Peyer's patch (tissue), 4 donors: ENCODE data around the gene MCF2. TPM values are rescaled to one million over a fixed set of nuclear protein-coding genes. Genes with fewer than 3 reads are reported as not detected.

ENCODE experiments used
- DNase-seq, 3 donors: peaks; one replicate each; pipeline ENCODE4 v3.0.0-alpha.2; 2017 to 2019
- H3K27ac ChIP-seq, 4 donors: fragments of 200-600 bp; sonication (generic); one replicate each; pipeline ENCODE4 v1.5.1; 2016 to 2019
- H3K27me3 ChIP-seq, 2 donors: fragments of 200-600 bp; sonication (generic); one replicate each; pipeline ENCODE4 v1.5.1; 2019
- H3K36me3 ChIP-seq, 3 donors: fragments of 200-600 bp; sonication (generic); one replicate each; pipeline ENCODE4 v1.5.1; 2016 to 2019
- H3K4me1 ChIP-seq, 4 donors: fragments of 200-600 bp; sonication (generic); one replicate each; pipeline ENCODE4 v1.5.1; 2016 to 2019
- H3K4me3 ChIP-seq, 4 donors: fragments of 200-600 bp; sonication (generic); 1 replicate in 3 of 4; 2 replicates in 1 of 4; pipeline ENCODE4 v1.5.1; 2016 to 2019; ENCODE audit warnings: mild to moderate bottlenecking in 1 of 4
- H3K9me3 ChIP-seq, 4 donors: fragments of 200-600 bp; sonication (generic); one replicate each; pipeline ENCODE4 v1.5.1; 2016 to 2019; ENCODE audit warnings: mild to moderate bottlenecking in 1 of 4
- POLR2A ChIP-seq, 2 donors: fragments of 450-650 bp; IDR thresholded peaks; one replicate each; pipeline ENCODE4 v1.5.1; 2017; ENCODE audit warnings: antibody characterized with exemption in 2 of 2, mild to moderate bottlenecking in 2 of 2, moderate library complexity in 2 of 2
- small RNA-seq, 2 donors: library from RNA; depleted of rRNA; stranded (forward); fragments of <200 nt; gene quantifications; one replicate each; pipeline ENCODE3, GENCODE V24; 2016
- total RNA-seq, 4 donors: library from RNA; depleted of rRNA; stranded (reverse); fragments of >200 nt; gene quantifications; one replicate each; pipeline ENCODE4 v1.1.0, GENCODE V29; 2016
- TF ChIP-seq, protein P1 (sequence below), 6 experiments: fragments of 450-650 bp in 4 of 6; fragments of 200-600 bp in 2 of 6; sonication (generic) in 1 of 6; IDR thresholded peaks; one replicate each; pipeline ENCODE4 v1.5.1; 2017 to 2019; ENCODE audit warnings: antibody characterized with exemption in 6 of 6, mild to moderate bottlenecking in 3 of 6, moderate library complexity in 1 of 6

Gene MCF2
- total RNA-seq, 4 donors from 2014 or later, result 2.5 TPM; not detected in 3

DNA sequence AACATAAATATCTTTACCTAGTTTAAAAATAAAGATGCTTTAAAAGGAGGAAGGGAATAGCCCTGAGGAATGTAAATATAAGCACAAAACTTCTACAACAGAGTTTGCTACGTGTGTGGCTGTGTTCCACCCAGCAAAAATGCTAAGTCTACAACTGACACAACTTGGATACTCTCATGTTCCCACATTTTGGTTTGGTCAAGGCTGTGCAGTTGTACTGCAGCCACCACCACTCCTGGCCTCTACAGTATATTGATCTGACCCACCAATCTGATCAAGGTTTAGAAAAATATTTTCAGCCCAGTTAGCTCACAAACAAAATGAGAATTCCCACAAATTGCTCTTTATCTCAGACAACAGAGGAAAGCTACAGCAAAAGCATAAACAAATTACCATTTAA is 165.3 kb downstream of the MCF2 start:
- no peak overlapping the region for H3K27ac ChIP-seq
- H3K36me3 ChIP-seq, result no peaks in the 10 kb centered on the region
- TF ChIP-seq, protein P1, sequence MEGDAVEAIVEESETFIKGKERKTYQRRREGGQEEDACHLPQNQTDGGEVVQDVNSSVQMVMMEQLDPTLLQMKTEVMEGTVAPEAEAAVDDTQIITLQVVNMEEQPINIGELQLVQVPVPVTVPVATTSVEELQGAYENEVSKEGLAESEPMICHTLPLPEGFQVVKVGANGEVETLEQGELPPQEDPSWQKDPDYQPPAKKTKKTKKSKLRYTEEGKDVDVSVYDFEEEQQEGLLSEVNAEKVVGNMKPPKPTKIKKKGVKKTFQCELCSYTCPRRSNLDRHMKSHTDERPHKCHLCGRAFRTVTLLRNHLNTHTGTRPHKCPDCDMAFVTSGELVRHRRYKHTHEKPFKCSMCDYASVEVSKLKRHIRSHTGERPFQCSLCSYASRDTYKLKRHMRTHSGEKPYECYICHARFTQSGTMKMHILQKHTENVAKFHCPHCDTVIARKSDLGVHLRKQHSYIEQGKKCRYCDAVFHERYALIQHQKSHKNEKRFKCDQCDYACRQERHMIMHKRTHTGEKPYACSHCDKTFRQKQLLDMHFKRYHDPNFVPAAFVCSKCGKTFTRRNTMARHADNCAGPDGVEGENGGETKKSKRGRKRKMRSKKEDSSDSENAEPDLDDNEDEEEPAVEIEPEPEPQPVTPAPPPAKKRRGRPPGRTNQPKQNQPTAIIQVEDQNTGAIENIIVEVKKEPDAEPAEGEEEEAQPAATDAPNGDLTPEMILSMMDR (IDR thresholded peaks at IDR 0.05), result no peak
- no peak for TF ChIP-seq POLR2A (IDR thresholded peaks at IDR 0.05)
- H3K4me3 ChIP-seq, result no peak overlapping the region
- no peaks in the 10 kb centered on the region for H3K4me1 ChIP-seq
- no peak for DNase-seq
- H3K9me3 ChIP-seq, result no peaks in the 10 kb centered on the region
- H3K27me3 ChIP-seq, result no peaks in the 10 kb centered on the region

DNA sequence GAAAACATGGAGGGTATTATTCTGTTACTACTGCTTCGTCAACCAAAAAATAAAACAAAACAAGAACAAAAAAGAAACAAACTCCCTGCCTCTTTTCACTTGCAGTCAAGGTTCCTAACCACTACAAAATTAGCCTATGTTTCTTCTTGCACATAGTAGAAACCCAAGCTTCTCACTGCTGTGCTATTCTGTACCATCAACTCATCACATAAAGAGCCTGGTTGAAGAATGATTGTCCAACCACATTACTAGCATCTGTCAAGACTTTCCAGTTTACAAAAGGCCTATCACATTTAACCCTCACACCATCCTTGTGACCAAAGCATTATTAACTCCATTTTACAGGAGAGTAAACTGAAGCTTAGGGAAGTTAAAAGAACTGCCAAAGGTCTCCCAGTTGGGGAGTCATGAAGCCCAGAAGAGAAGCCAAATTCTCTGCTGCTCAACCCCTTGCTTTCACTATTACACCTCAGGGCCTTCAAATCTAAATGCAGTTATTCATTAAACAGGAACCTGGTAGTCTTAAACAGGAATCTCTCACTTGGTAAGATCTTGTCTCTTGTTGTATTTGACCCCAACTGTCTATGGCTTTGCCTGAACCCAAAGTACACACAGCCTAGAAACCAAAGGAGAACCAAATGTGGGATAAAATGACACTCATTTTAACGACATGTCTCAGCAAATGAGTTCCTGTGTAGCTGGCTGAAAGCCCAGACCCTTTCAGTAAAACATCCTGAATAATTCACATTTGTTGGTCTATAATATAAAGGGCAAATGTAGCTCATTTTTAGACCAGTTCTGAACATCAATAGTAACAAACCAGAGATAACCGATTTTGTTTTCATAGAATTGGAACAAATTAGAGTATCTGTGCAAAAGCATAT is 168.8 kb downstream of the MCF2 start:
- Histone ChIP-seq H3K27me3 (no peaks in the 10 kb centered on the region), H3K4me3 (no peak overlapping the region), H3K9me3 (no peaks in the 10 kb centered on the region), H3K27ac (no peak overlapping the region), H3K4me1 (no peaks in the 10 kb centered on the region), H3K36me3 (no peaks in the 10 kb centered on the region)
- DNase-seq, result no peak
- TF ChIP-seq, protein P1 (IDR thresholded peaks at IDR 0.05), result no peak
- TF ChIP-seq POLR2A (IDR thresholded peaks at IDR 0.05), result no peak

DNA sequence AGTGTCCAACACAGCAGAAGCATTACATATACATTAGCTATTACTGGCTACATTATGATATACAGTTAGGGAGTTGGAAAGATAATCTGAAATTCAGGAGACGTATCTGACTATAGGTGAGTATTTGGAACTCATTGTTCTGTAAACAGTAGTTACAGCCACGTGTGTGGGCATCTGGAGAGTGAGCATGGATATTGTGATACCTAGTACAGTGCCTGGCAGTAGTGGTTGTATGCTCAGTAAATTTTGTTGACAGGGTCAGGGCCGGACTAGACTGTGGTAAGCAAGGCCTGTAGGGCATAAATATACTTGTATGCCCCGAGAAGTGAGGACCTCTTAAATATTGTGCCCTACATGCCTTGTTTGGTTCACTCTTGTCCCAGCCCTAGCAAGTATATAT is 174.5 kb downstream of the MCF2 start:
- Histone ChIP-seq H3K27ac (no peak overlapping the region), H3K36me3 (no peaks in the 10 kb centered on the region), H3K4me1 (no peaks in the 10 kb centered on the region), H3K4me3 (no peak overlapping the region), H3K27me3 (no peaks in the 10 kb centered on the region), H3K9me3 (no peaks in the 10 kb centered on the region)
- no peak for DNase-seq
- TF ChIP-seq, protein P1 (IDR thresholded peaks at IDR 0.05), result no peak
- no peak for TF ChIP-seq POLR2A (IDR thresholded peaks at IDR 0.05)

DNA sequence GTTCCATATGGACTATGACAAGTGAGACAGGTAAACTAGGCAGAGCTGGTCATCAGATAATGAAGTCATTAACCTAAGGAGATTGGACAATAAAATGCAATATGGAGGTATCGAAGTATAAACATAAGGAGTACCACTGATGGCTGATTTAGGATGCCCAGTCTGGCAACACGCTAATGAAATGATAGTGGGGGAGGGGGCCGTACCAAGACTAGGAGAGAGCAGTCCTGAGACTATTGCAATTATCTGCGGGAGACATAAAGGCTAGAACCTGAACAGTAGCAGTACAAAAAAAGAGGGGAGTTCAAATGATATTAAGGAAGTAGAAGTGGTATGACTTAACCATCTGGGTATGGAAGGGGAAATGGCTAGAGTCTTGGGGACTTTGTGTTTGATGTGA is 175.1 kb downstream of the MCF2 start:
- Histone ChIP-seq H3K9me3 (no peaks in the 10 kb centered on the region), H3K4me3 (no peak overlapping the region), H3K27ac (no peak overlapping the region), H3K27me3 (no peaks in the 10 kb centered on the region), H3K4me1 (no peaks in the 10 kb centered on the region), H3K36me3 (no peaks in the 10 kb centered on the region)
- DNase-seq, result no peak
- TF ChIP-seq, protein P1 (IDR thresholded peaks at IDR 0.05), result no peak
- no peak for TF ChIP-seq POLR2A (IDR thresholded peaks at IDR 0.05)

Small RNAs within 50 kb of the gene (small RNA-seq; reads per million reads assigned to genes)
- gene RF01210, result 0 reads per million in 2 donors

Other genes with a start within 250 kb of the MCF2 start
- not detected for gene F9, start 177.4 kb downstream of the MCF2 start, total RNA-seq
- 10 to 100 TPM in 2 of 4 donors, 1 to 10 TPM in 2; 8.9 to 46.2 (median 13.1) TPM for gene ATP11C, start 224.9 kb upstream of the MCF2 start, total RNA-seq